Measurements from ENCODE around the gene ELOF1. TPM values are rescaled to one million over a fixed set of nuclear protein-coding genes. Genes with fewer than 3 reads are reported as not detected.

The ELOF1 gene
- total RNA-seq, 2 donors from 2014 or later, result 47.8 to 57.5 TPM

DNA sequence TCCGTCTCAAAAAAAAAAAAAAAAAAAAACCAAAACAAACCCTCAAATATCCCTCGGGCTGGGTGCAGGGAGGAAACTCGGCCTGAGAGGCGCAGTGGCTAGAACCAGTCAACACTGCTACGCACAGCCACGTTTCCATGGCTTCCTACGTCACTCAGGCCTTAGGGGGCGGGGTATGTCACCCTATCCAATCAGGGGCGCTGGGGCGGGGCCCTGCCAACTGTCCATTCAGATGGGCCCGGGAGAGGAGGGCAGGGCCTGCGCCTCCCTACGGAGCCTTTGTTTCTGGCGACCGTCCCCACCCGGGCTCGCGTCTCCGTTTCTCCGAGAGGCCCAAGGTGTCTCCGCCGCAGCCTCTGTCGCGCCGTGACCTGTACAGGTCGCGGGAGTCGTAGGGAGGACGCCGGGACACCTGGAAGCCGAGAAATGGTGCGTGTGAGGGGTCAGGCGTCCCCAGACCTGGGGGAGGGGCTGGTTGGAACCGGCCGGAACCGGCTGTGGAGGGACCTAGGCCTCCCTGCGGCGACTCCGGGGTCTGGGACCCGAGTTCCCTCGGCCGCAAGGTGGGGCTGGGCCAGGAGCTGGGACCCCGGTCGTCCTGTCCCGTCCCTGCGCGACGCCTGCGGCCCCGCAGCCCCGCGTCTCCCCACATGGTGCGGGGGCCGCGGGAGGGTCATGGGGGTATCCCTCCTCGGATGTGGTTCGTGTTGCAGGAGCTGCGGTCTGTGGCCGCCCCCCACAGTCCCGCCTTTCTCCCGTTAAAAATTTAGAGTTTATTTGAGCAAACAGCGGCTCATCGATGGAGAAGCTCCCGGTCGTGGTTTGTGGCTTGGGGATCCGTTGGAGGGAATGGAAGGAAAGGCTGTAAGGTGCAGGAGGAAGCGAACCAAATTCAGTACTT, 38.4 kb upstream of the ELOF1 start, which contains the start of gene ZNF627:
Gene ZNF627, plus strand, starts transcription at position 282 of the 901 bp plus-strand sequence. Its CDS starts 145 bp downstream, at position 427.
- under 1% methylated on average over 61 of the region's 67 CpGs for WGBS
- Histone ChIP-seq H3K9me3 (no peaks in the 10 kb centered on the region), H3K36me3 (no peaks in the 10 kb centered on the region), H3K4me3 (peak within 1 kb of the TSS; percentile 88 to 99), H3K27ac (peak within 1 kb of the TSS; percentile 96 to 97), H3K27me3 (replicated peaks; ENCODE audit: insufficient read depth) (no peaks in the 10 kb centered on the region), H3K4me1 (replicated peaks) (peaks cover 2% of the 10 kb centered on the region)
- intact Hi-C loops (cut with DNase I), result no loop called here
- TF ChIP-seq, protein P1, sequence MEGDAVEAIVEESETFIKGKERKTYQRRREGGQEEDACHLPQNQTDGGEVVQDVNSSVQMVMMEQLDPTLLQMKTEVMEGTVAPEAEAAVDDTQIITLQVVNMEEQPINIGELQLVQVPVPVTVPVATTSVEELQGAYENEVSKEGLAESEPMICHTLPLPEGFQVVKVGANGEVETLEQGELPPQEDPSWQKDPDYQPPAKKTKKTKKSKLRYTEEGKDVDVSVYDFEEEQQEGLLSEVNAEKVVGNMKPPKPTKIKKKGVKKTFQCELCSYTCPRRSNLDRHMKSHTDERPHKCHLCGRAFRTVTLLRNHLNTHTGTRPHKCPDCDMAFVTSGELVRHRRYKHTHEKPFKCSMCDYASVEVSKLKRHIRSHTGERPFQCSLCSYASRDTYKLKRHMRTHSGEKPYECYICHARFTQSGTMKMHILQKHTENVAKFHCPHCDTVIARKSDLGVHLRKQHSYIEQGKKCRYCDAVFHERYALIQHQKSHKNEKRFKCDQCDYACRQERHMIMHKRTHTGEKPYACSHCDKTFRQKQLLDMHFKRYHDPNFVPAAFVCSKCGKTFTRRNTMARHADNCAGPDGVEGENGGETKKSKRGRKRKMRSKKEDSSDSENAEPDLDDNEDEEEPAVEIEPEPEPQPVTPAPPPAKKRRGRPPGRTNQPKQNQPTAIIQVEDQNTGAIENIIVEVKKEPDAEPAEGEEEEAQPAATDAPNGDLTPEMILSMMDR (IDR thresholded peaks at IDR 0.05), result peak in 3 of 4 experiments; percentile 11 to 64 (median 40)
- peak; percentile 98 for TF ChIP-seq POLR2AphosphoS5 (IDR thresholded peaks at IDR 0.05)
- TF ChIP-seq POLR2A (IDR thresholded peaks at IDR 0.05), result peak; percentile 97
- DNase-seq (ENCODE audit: low spot score), result peak; percentile 99

DNA sequence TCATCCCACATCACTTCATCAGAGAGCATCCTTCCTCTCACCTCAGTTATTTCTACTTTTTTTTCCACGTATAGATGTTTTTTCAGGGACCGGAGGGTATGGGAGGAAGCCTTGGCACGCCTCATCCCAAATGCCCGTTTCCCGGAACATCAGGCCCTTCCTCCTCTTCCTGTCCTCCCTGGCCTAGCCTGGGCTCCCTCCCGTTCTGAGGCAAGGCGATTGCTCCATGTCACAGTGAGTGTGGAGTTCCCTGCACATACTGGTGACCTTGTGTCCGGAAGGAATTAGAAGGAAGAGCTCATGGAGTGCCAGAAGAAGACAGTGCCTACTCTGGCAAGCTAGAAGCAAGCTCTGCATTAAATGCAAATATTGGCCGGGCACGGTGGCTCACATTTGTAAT, 37.1 kb upstream of the ELOF1 start:
- Histone ChIP-seq H3K36me3 (no peaks in the 10 kb centered on the region), H3K4me1 (replicated peaks) (peaks cover 2% of the 10 kb centered on the region), H3K4me3 (no peak overlapping the region), H3K27ac (peak overlapping the region in 1 of 2 donors; percentile 97), H3K27me3 (replicated peaks; ENCODE audit: insufficient read depth) (no peaks in the 10 kb centered on the region), H3K9me3 (no peaks in the 10 kb centered on the region)
- 83% methylated on average over 10 of the region's 10 CpGs for WGBS
- DNase-seq (ENCODE audit: low spot score), result no peak
- no peak for TF ChIP-seq POLR2AphosphoS5 (IDR thresholded peaks at IDR 0.05)
- no peak for TF ChIP-seq POLR2A (IDR thresholded peaks at IDR 0.05)
- TF ChIP-seq, protein P1 (IDR thresholded peaks at IDR 0.05), result no peak
- intact Hi-C loops (cut with DNase I), result no loop called here

DNA sequence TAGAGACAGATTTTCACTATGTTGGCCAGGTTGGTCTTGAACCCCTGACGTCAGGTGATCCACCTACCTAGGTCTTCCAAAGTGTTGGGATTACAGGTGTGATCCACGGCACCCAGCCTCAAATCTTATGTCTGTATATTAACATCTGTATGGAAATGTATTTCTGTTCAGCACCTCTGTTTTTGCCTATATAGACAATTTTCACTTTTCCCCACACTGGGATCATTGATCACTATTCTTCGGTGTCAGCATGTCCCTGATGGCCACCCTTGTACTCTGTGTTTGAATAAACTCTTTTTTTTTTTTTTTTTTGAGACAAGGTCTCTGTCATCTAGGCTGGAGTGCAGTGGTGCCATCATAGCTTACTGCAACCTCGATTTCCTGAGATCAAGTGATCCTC, 35.1 kb upstream of the ELOF1 start:
- WGBS, result 87% methylated on average over 4 of the region's 4 CpGs
- Histone ChIP-seq H3K9me3 (no peaks in the 10 kb centered on the region), H3K4me1 (replicated peaks) (no peaks in the 10 kb centered on the region), H3K4me3 (no peak overlapping the region), H3K27me3 (replicated peaks; ENCODE audit: insufficient read depth) (no peaks in the 10 kb centered on the region), H3K27ac (no peak overlapping the region), H3K36me3 (no peaks in the 10 kb centered on the region)
- DNase-seq (ENCODE audit: low spot score), result no peak
- TF ChIP-seq POLR2AphosphoS5 (IDR thresholded peaks at IDR 0.05), result no peak
- no peak for TF ChIP-seq POLR2A (IDR thresholded peaks at IDR 0.05)
- TF ChIP-seq, protein P1 (IDR thresholded peaks at IDR 0.05), result no peak
- intact Hi-C loops (cut with DNase I), result no loop called here

DNA sequence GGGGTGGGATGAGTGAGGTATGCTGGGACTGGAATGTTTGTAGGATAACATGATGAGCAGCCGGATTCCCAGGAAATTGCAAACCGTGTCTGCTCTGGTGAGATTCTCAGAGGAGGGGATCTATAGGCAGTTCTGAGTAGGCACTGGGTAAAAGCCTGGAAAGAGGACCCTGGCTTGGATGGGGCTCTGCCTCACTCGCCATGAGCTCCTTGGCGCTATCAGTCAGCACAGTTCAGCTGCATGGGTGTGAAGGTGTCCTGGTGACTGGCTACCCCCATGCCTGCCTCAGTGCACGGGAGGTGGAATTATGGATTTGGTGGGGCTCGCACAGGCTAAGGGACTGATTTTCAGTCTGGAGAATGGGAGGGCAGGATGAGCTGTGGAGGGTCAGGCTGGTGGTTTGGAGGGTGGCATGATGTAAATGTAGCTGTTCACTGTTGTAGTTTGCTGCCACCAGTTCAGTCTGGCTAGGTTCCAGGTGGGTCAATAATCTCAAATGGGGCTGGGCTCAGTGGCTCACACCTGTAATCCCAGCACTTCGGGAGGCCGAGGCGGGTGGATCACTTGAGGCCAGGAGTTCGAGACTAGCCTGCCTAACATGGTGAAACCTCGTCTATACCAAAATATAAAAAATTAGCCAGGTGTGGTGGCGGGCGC, 29.1 kb upstream of the ELOF1 start:
- no peak overlapping the region for H3K27ac ChIP-seq
- TF ChIP-seq, protein P1 (IDR thresholded peaks at IDR 0.05), result no peak
- no peak for TF ChIP-seq POLR2AphosphoS5 (IDR thresholded peaks at IDR 0.05)

More for the DNA sequence above, 29.1 kb upstream of the ELOF1 start:
- intact Hi-C loops (cut with DNase I), result loop anchor here (5.0 to 10.0 kb wide), 3 partner anchors 91 to 293 kb away; partner anchors contain the start of genes EPOR and TSPAN16
- no peak for DNase-seq (ENCODE audit: low spot score)
- Histone ChIP-seq H3K4me1 (replicated peaks) (no peaks in the 10 kb centered on the region), H3K4me3 (no peak overlapping the region), H3K27me3 (replicated peaks; ENCODE audit: insufficient read depth) (no peaks in the 10 kb centered on the region), H3K36me3 (no peaks in the 10 kb centered on the region), H3K9me3 (no peaks in the 10 kb centered on the region)
- WGBS, result 61% methylated on average over 13 of the region's 13 CpGs
